ENCODE data around the gene CEP170B. TPM values are rescaled to one million over a fixed set of nuclear protein-coding genes. Genes with fewer than 3 reads are reported as not detected.
"Not testable (repeated sequence)": the region's sequence is repeated elsewhere in the genome, so short reads cannot be mapped to it uniquely, and the experiment has no call there.

CEP170B gene
- total and polyA plus RNA-seq, 3 donors from 2014 or later: 33.9 to 79.7 (median 73.9) TPM

- Histone ChIP-seq H3K27me3 (no peaks in the 10 kb centered on the region), H3K9me3 (no peaks in the 10 kb centered on the region), H3K4me3 (no peak overlapping the region), H3K4me1 (no peaks in the 10 kb centered on the region), H3K36me3 (ENCODE audit: low read depth, missing control alignments) (no peaks in the 10 kb centered on the region), H3K27ac (no peak overlapping the region)
- intact Hi-C loops (cut with DNase I; ENCODE audit: low total_unique reads): no loop called here
- no peak for DNase-seq
- TF ChIP-seq POLR2A (IDR thresholded peaks at IDR 0.05) (no peak), CTCF (IDR thresholded peaks at IDR 0.05) (no peak)
- 73 to 76% methylated on average over 8 of the region's 8 CpGs for WGBS, 2 donors
These were observed 12.8 kb upstream of the CEP170B start for GRCh38 chr14:104852280-104852663.

- Histone ChIP-seq H3K27me3 (no peaks in the 10 kb centered on the region), H3K9me3 (no peaks in the 10 kb centered on the region), H3K27ac (no peak overlapping the region), H3K4me3 (no peak overlapping the region), H3K4me1 (no peaks in the 10 kb centered on the region), H3K36me3 (ENCODE audit: low read depth, missing control alignments) (no peaks in the 10 kb centered on the region)
- WGBS, 2 donors: 69 to 70% methylated on average over 9 to 12 of the region's 12 CpGs
- intact Hi-C loops (cut with DNase I; ENCODE audit: low total_unique reads): no loop called here
- no peak for DNase-seq
- TF ChIP-seq CTCF (IDR thresholded peaks at IDR 0.05) (no peak), POLR2A (IDR thresholded peaks at IDR 0.05) (no peak)
These were observed 9.5 kb upstream of the CEP170B start for GRCh38 chr14:104855532-104856090.

GRCh38 chr14:104856157-104856868 is 8.8 kb upstream of the CEP170B start:
- peak overlapping the region in 1 of 2 donors; percentile 45 for H3K27ac ChIP-seq
- H3K9me3 ChIP-seq: no peaks in the 10 kb centered on the region
- no peaks in the 10 kb centered on the region for H3K4me1 ChIP-seq
- TF ChIP-seq CTCF (IDR thresholded peaks at IDR 0.05): no peak
- TF ChIP-seq POLR2A (IDR thresholded peaks at IDR 0.05): no peak
- no peaks in the 10 kb centered on the region for H3K36me3 ChIP-seq (ENCODE audit: low read depth, missing control alignments)
- intact Hi-C loops (cut with DNase I; ENCODE audit: low total_unique reads): no loop called here
- no peak overlapping the region for H3K4me3 ChIP-seq
- DNase-seq: no peak
- WGBS, 2 donors: 78 to 85% methylated on average over 11 to 21 of the region's 21 CpGs
- H3K27me3 ChIP-seq: no peaks in the 10 kb centered on the region

- Histone ChIP-seq H3K36me3 (ENCODE audit: low read depth, missing control alignments) (no peaks in the 10 kb centered on the region), H3K4me1 (no peaks in the 10 kb centered on the region), H3K27me3 (no peaks in the 10 kb centered on the region), H3K27ac (peak overlapping the region in 1 of 2 donors; percentile 45), H3K9me3 (no peaks in the 10 kb centered on the region), H3K4me3 (no peak overlapping the region)
- peak; percentile 89 for DNase-seq
- TF ChIP-seq CTCF (IDR thresholded peaks at IDR 0.05): no peak
- no peak for TF ChIP-seq POLR2A (IDR thresholded peaks at IDR 0.05)
- intact Hi-C loops (cut with DNase I; ENCODE audit: low total_unique reads): no loop called here
- WGBS, 2 donors: 57 to 64% methylated on average over 25 of the region's 25 CpGs
These were observed 7.9 kb upstream of the CEP170B start for GRCh38 chr14:104856869-104857860.

- H3K4me3 ChIP-seq; intact Hi-C loops (cut with DNase I; ENCODE audit: low total_unique reads); H3K4me1 ChIP-seq; H3K27me3 ChIP-seq; DNase-seq; H3K9me3 ChIP-seq; H3K36me3 ChIP-seq (ENCODE audit: low read depth, missing control alignments): not testable (repeated sequence)
- peak overlapping the region in 1 of 2 donors; percentile 53 for H3K27ac ChIP-seq
- WGBS, 2 donors: 96 to 97% methylated on average over 6 of the region's 6 CpGs
These were observed 7.1 kb upstream of the CEP170B start for GRCh38 chr14:104857931-104858330.

Data from testis (tissue), 3 donors.